HG03432 (cell line): Measurements from ENCODE around the gene RHOJ.

Experiments
- ATAC-seq: cut with Tn5 transposase; IDR thresholded peaks from one replicate; pipeline ENCODE4 v1.9.1; 2021; ENCODE audit warnings: mild to moderate bottlenecking, moderate library complexity; ENCODE audit not compliant: unreplicated experiment

RHOJ gene

GRCh38 chr14:63205044-63205575, 867 bp downstream of the RHOJ start:
- no peak for ATAC-seq

GRCh38 chr14:63205866-63206265, 1.6 kb downstream of the RHOJ start:
- no peak for ATAC-seq

DNA sequence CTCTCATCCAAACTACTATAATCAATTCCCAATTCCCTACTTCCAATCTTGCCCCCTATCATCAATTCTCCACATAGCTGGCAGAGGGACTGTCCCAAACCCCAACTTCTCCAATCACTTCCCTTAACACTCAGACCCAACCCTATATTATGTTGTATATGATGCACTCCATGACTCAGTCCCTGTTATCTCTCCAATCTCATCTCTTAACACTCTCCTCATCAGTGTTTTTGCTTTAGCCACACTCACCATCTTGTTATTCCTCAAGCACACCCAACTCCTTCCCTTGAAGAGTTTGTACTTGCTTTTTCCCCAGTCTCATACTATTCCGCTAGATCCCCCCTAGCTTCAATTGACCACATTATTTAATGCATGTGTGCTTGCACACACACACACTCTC, 4.9 kb downstream of the RHOJ start:
- no peak for ATAC-seq

GRCh38 chr14:63210812-63211211, 6.6 kb downstream of the RHOJ start:
- ATAC-seq: no peak

DNA sequence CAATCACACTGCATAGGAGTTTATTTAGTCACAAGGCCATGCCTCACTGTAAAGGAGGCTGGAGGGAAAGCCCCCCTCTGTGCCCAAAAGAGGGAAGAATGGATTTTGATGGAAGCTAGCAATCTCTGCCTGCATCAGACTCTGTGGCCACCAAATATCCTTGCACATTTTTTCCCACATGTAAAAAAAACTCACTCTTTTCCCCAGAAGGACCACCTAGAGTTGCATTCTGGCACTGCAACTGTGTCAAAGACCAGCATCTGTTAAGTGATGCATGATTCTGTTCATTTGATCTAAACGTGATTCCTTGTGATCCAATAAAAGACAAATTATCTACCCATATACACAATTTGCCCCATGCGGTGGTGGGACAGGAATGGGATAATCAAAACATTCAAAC, 8.0 kb downstream of the RHOJ start:
- ATAC-seq: no peak

- ATAC-seq: no peak
Observed at GRCh38 chr14:63212776-63213500, 8.7 kb downstream of the RHOJ start.

DNA sequence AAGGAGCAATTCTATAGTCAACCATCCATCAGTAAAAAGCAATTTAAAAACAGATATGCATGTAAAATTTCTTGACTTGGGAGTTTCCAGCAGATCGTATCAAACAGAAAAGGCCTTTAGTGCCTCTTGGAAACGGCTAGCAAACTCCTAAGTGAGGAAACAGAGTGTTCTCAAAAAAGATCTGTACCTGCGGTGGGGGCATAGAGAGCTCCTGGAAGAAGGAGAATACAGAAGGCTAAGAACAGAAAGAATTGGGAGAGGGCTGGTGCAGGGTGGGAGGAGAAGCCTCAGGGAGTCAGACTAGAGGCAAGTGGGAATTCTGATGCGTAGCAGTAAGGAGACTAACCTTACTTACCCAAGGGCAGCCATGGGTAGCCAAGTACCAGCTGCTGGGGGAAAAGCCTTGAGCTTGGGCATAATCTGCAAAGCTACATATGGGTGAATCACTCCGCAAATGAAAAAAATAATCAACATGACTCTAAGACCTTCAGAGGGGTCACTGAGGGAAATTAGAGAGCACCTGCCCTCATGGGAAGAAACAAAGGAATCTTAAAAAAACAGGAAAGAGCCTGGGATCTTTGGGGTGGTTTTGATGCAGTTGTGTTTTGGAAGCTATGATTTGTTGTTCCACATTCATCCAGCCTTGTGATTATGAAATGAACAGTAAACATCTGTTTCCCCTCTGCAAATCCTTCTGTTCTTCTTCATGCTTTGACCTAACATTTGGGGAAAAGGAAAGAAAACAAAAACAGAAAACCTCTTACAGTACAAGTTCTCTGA, 10.4 kb downstream of the RHOJ start:
- no peak for ATAC-seq

DNA sequence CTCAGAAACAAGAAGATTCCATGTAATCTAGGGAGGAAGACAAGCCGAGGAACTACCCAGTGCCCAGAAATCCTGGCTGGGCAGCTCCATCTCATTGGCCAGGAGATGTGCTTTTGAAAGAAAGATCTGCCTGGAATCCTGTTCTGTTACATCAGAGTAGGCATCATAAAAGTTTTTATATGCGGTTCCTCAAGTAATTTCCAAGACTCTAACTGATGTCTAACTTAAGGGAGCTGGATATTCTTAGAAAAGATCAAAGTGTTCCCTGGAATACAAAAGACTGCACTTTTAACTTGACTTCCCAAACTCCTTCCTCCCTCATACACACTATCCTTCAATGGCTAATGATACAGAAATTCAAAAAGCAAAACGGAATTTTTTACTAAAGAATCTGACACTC, 16.3 kb downstream of the RHOJ start:
- ATAC-seq: no peak

DNA sequence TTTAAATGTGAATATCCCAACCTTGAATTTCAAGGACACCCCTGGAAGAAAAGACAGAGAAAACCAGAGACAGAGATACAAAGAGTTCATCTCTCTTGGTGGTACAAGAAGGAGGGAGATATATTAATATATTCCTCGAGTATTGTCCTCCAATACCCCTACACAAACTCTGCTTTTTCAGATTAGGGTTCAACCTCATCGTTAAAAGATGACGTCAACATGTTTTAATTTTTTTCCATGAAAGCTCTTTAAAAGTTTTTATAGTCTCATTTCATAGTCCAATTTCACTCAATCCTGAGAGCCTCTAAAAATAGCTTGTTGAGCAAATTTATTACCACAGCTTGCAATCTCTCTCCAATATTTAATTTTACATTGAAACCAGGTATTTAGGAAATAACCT, 19.4 kb downstream of the RHOJ start:
- ATAC-seq: no peak

DNA sequence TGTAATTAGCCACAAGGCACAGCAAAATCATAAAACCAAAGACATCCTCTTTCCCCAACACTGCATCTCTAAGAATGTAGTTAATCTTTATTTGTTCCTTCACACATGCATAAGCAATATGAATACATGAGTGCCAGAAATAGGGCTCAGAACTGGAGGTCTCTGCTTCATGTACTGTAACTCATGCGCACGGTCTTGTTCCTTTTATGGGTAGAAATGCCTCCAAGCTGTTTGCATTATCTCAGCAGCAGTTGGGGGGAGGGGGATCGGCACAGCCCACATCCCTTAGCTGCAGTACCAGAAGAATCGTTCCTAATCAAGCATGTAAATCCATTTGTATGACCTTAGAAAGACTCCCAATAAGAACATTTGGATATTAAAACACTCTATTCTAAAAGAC, 20.0 kb downstream of the RHOJ start:
- no peak for ATAC-seq

GRCh38 chr14:63228217-63228616, 24.0 kb downstream of the RHOJ start:
- no peak for ATAC-seq

GRCh38 chr14:63229330-63230059, 25.3 kb downstream of the RHOJ start:
- no peak for ATAC-seq

- ATAC-seq: no peak
Observed at GRCh38 chr14:63231766-63232165, 27.5 kb downstream of the RHOJ start.

GRCh38 chr14:63237791-63238190, 33.5 kb downstream of the RHOJ start:
- no peak for ATAC-seq

- no peak for ATAC-seq
Observed at GRCh38 chr14:63240221-63240620, 36.0 kb downstream of the RHOJ start.

GRCh38 chr14:63241096-63241495, 36.9 kb downstream of the RHOJ start:
- no peak for ATAC-seq

GRCh38 chr14:63243646-63244045, 39.4 kb downstream of the RHOJ start:
- no peak for ATAC-seq

- ATAC-seq: no peak
Observed at GRCh38 chr14:63245893-63246292, 41.6 kb downstream of the RHOJ start.

- no peak for ATAC-seq
Observed at GRCh38 chr14:63248211-63248610, 44.0 kb downstream of the RHOJ start.

- no peak for ATAC-seq
Observed at GRCh38 chr14:63249092-63249491, 44.8 kb downstream of the RHOJ start.

GRCh38 chr14:63257299-63257698, 53.1 kb downstream of the RHOJ start:
- no peak for ATAC-seq

- ATAC-seq: no peak
Observed at GRCh38 chr14:63262446-63262845, 58.2 kb downstream of the RHOJ start.
